Natural killer cell (primary cell): ENCODE results near the gene UBE2Q1. TPM values are rescaled to one million over a fixed set of nuclear protein-coding genes. Genes with fewer than 3 reads are reported as not detected.

Experiments used
- ATAC-seq, 3 donors: fragments of 150-1000 bp in 2 of 3; fragments of 200-7000 bp in 1 of 3; cut with Tn5 transposase; 1 replicate in 1 of 3; 2 replicates in 2 of 3; pipeline ENCODE4 v1.10.0; 2021; ENCODE audit warnings: mild to moderate bottlenecking in 2 of 3, moderate library complexity in 2 of 3
- DNase-seq, 2 donors: peaks; one replicate each; pipeline versions ENCODE4 v3.0.0 to v3.0.0-alpha.2; 2013 to 2021; ENCODE audit warnings: mixed read lengths in 1 of 2
- H3K27ac ChIP-seq: one replicate; pipeline ENCODE4 v1.5.1; 2013; ENCODE audit warnings: mild to moderate bottlenecking, low read length
- H3K27me3 ChIP-seq: one replicate; pipeline ENCODE4 v1.6.1; 2013; ENCODE audit warnings: low read length; ENCODE audit not compliant: control insufficient read depth, insufficient read depth
- H3K36me3 ChIP-seq: one replicate; pipeline ENCODE4 v1.6.1; 2013; ENCODE audit warnings: low read length; ENCODE audit not compliant: control insufficient read depth, insufficient read depth
- H3K4me1 ChIP-seq: one replicate; pipeline ENCODE4 v1.6.1; 2013; ENCODE audit warnings: low read length; ENCODE audit not compliant: control insufficient read depth, insufficient read depth
- H3K4me3 ChIP-seq: one replicate; pipeline ENCODE4 v1.5.1; 2013; ENCODE audit warnings: low read length
- H3K9me3 ChIP-seq: one replicate; pipeline ENCODE4 v1.6.1; 2013; ENCODE audit warnings: low read length; ENCODE audit not compliant: control insufficient read depth, insufficient read depth
- H3K27ac Mint-ChIP-seq, 2 donors: one replicate each; pipeline ENCODE4 v1.8.0; 2022; ENCODE audit warnings: mild to moderate bottlenecking in 2 of 2, mixed read lengths in 2 of 2, moderate library complexity in 1 of 2
- H3K27me3 Mint-ChIP-seq, 2 donors: one replicate each; pipeline ENCODE4 v1.8.0; 2022; ENCODE audit warnings: low read depth in 2 of 2, mixed read lengths in 2 of 2
- H3K36me3 Mint-ChIP-seq: one replicate; pipeline ENCODE4 v1.8.0; 2022; ENCODE audit warnings: mixed read lengths
- H3K4me1 Mint-ChIP-seq, 2 donors: one replicate each; pipeline ENCODE4 v1.8.0; 2022; ENCODE audit warnings: mixed read lengths in 2 of 2
- H3K4me3 Mint-ChIP-seq: one replicate; pipeline ENCODE4 v1.8.0; 2022; ENCODE audit warnings: mild to moderate bottlenecking, moderate library complexity, mixed read lengths
- H3K9me3 Mint-ChIP-seq, 2 donors: one replicate each; pipeline ENCODE4 v1.8.0; 2022; ENCODE audit warnings: mixed read lengths in 2 of 2
- WGBS: methylation state at CpG from one replicate; pipeline ENCODE4 v1.1.7; 2013; ENCODE audit warnings: missing lambda C conversion rate; ENCODE audit not compliant: insufficient coverage; 5-methylcytosine and 5-hydroxymethylcytosine counted together
- intact Hi-C: fragments of 100-400 bp; cut with micrococcal nuclease; formaldehyde crosslinking; loops from one replicate; pipeline ENCODE4 v1.14.2; 2022
- total RNA-seq, 4 donors: library from RNA; stranded (reverse); fragments of 120-200 nt in 1 of 4; gene quantifications; one replicate each; pipeline versions ENCODE4 v1.2.3 to v1.2.4, GENCODE V29; 2013 to 2022
- TF ChIP-seq, protein P1 (sequence below): fragments of 200-600 bp; IDR thresholded peaks from one replicate; pipeline ENCODE4 v1.8.0; 2022; ENCODE audit warnings: antibody characterized with exemption

UBE2Q1 gene
- total RNA-seq, 3 donors from 2014 or later (not counting 1 experiment from before 2014, with no cell fraction given): 100 to 137 (median 112) TPM

DNA sequence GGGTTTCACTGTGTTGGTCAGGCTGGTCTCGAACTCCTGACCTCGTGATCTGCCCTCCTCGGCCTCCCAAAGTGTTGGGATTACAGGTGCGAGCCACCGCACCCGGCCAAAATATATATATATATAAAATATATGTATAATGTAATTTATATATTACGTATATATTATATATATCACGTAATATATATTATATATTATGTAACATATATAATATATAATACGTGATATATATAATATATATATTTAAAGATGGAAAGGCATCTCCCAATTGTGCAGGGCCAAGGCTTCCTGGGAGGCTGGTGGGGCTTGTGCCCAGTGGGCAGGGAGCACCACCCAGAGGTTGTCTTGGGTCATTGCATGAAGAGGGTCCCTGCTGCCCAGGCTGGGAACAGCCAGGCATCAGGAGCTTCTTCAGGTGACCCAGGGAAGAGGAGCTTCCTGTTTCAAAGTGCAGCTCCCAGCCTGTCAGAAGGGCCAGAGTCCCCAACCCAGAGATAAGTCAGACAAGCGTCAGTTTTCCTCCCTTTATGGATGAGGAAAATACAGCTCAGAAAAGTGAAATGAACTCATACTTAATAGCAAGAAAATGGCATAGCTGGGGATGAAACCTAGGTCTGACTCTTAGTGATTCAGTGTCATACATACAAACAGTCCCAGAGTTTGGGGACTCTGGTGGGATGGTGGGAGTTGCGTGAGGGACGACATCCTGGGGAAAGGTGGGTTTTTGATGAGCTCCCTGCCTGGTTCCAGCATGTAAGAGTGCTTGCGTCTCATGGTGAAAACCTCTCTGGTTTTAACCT is 12.0 kb downstream of the UBE2Q1 start:
- peaks cover 6 to 25% of the 10 kb centered on the region in 2 donors for H3K4me1 Mint-ChIP-seq
- DNase-seq (peak; percentile 31 to 76), ATAC-seq (peak; percentile 73 to 94 (median 92))
- WGBS: 85% methylated on average over 6 of the region's 13 CpGs
- H3K27ac Mint-ChIP-seq: peak overlapping the region in 1 of 2 donors; percentile 43
- H3K4me1 ChIP-seq: no peaks in the 10 kb centered on the region
- H3K4me3 Mint-ChIP-seq: no peak overlapping the region
- H3K27me3 Mint-ChIP-seq: peaks cover 0 to 2% of the 10 kb centered on the region in 2 donors
- no peak overlapping the region for H3K4me3 ChIP-seq
- peaks cover 29% of the 10 kb centered on the region for H3K36me3 ChIP-seq
- H3K9me3 ChIP-seq: no peaks in the 10 kb centered on the region
- intact Hi-C loops: loop anchor here (1.0 kb wide), 1 partner anchor 66 kb away; no protein-coding TSS in a partner anchor
- H3K27ac ChIP-seq: no peak overlapping the region
- TF ChIP-seq, protein P1, sequence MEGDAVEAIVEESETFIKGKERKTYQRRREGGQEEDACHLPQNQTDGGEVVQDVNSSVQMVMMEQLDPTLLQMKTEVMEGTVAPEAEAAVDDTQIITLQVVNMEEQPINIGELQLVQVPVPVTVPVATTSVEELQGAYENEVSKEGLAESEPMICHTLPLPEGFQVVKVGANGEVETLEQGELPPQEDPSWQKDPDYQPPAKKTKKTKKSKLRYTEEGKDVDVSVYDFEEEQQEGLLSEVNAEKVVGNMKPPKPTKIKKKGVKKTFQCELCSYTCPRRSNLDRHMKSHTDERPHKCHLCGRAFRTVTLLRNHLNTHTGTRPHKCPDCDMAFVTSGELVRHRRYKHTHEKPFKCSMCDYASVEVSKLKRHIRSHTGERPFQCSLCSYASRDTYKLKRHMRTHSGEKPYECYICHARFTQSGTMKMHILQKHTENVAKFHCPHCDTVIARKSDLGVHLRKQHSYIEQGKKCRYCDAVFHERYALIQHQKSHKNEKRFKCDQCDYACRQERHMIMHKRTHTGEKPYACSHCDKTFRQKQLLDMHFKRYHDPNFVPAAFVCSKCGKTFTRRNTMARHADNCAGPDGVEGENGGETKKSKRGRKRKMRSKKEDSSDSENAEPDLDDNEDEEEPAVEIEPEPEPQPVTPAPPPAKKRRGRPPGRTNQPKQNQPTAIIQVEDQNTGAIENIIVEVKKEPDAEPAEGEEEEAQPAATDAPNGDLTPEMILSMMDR: peak; percentile 71
- H3K9me3 Mint-ChIP-seq: no peaks in the 10 kb centered on the region
- no peaks in the 10 kb centered on the region for H3K27me3 ChIP-seq
- H3K36me3 Mint-ChIP-seq: peaks cover 11% of the 10 kb centered on the region

DNA sequence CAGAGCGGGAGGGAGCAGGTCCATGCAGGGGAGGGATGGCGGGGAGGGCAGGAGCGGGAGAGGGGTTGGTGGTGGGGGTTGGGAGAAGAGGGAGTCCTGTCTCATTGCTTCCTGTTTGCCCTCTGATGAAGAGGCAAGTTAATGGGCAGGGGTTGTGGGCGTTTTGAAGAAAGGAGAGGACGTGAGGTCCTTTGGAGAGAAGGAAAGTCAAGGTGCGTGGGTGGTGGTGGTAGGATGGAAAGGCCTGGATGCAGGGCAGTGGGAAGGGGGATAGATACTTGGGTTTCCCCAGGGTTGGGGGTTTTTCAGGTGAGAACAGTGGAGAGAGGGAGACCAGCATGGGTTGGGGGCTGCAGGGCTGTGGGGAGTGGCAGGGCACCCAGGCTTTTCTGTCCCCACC is 17.2 kb downstream of the UBE2Q1 start:
- H3K27me3 ChIP-seq: no peaks in the 10 kb centered on the region
- Mint-ChIP-seq H3K36me3 (no peaks in the 10 kb centered on the region), H3K27me3 (peaks cover 0 to 15% of the 10 kb centered on the region in 2 donors), H3K27ac (no peak overlapping the region), H3K4me1 (no peaks in the 10 kb centered on the region), H3K9me3 (no peaks in the 10 kb centered on the region), H3K4me3 (no peak overlapping the region)
- intact Hi-C loops: no loop called here
- TF ChIP-seq, protein P1: no peak
- no peak overlapping the region for H3K4me3 ChIP-seq
- H3K4me1 ChIP-seq: no peaks in the 10 kb centered on the region
- 71% methylated on average over 6 of the region's 6 CpGs for WGBS
- no peaks in the 10 kb centered on the region for H3K36me3 ChIP-seq
- ATAC-seq (no peak), DNase-seq (no peak)
- H3K27ac ChIP-seq: no peak overlapping the region
- H3K9me3 ChIP-seq: no peaks in the 10 kb centered on the region

DNA sequence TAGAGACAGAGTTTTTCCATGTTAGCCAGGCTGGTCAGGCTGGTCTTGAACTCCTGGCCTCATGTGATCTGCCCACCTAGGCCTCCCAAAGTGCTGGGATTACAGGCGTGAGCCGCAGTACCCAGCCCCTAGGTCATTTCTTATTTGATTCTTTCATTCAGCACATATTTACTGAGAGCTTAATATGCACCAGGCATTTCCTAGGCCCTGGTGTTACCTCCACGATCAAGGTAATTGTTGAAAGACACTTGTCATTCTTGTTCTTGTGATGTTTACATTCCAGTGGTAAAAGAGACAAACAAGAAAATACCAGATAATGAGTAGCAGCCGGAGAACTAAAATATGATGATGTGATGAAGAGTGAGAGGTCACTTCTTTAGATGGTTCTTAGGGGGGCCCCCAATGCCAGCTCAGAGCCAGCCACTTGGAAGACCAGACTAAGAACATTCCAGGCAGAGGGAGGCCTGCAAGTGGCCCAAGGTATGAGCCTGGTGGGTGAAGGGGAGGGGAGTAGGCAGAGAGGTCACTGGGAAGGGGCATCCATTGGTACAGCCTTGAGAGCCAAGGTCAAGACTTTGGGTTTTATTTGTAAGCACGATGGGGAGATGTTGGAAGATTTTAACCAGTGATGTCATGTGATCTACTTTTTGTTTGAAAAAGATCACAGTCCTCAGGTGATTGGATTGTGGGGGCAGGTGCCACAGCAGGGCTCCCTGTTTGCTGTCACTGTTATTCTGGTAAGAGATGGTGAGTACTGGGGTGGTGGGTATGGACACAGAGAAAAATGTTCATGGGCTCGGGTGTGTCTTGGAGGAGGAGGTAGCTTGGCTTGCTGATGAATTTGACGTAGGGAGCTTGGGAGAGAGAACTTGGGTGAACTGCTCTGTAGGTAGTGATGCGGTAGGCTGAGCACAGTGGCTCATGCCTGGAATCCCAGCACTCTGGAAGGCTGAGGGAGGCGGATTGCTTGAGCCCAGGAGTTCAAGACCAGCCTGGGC is 18.7 kb downstream of the UBE2Q1 start:
- Histone ChIP-seq H3K4me1 (no peaks in the 10 kb centered on the region), H3K4me3 (no peak overlapping the region), H3K27me3 (no peaks in the 10 kb centered on the region), H3K9me3 (no peaks in the 10 kb centered on the region), H3K27ac (no peak overlapping the region), H3K36me3 (no peaks in the 10 kb centered on the region)
- no peak overlapping the region for H3K27ac Mint-ChIP-seq
- H3K36me3 Mint-ChIP-seq: no peaks in the 10 kb centered on the region
- TF ChIP-seq, protein P1: no peak
- no peak for ATAC-seq
- H3K9me3 Mint-ChIP-seq: no peaks in the 10 kb centered on the region
- intact Hi-C loops: no loop called here
- DNase-seq: no peak
- WGBS: 91% methylated on average over 8 of the region's 9 CpGs
- H3K4me1 Mint-ChIP-seq: no peaks in the 10 kb centered on the region
- H3K27me3 Mint-ChIP-seq: peaks cover 12 to 20% of the 10 kb centered on the region in 2 donors
- no peak overlapping the region for H3K4me3 Mint-ChIP-seq
